Activated T-helper 2 cell treated with anti-CD3 and anti-CD28 coated beads, Interferon-gamma antibody, Interleukin-2, Interleukin-4, amounts not matched to agents 10 μg/mL and 5 μg/mL and 100 μg/mL, durations not matched to agents 14 hours and 24 hours and 36 hours (primary cell): Measurements from ENCODE around the gene ABCB7. TPM values are rescaled to one million over a fixed set of nuclear protein-coding genes. Genes with fewer than 3 reads are reported as not detected.
"Not testable (repeated sequence)": the region's sequence is repeated elsewhere in the genome, so short reads cannot be mapped to it uniquely, and the experiment has no call there.

ENCODE experiments used
- DNase-seq: peaks from one replicate; pipeline ENCODE4 v3.0.0; 2021; ENCODE audit warnings: low spot score
- H3K27ac Mint-ChIP-seq: one replicate; pipeline ENCODE4 v1.8.0; 2021; ENCODE audit warnings: mixed read lengths
- H3K27me3 Mint-ChIP-seq: one replicate; pipeline ENCODE4 v1.8.0; 2021; ENCODE audit warnings: low read depth, mixed read lengths
- H3K36me3 Mint-ChIP-seq: one replicate; pipeline ENCODE4 v1.8.0; 2021; ENCODE audit warnings: low read depth, mixed read lengths
- H3K4me1 Mint-ChIP-seq: one replicate; pipeline ENCODE4 v1.8.0; 2021; ENCODE audit warnings: low read depth, mixed read lengths
- H3K4me3 Mint-ChIP-seq: one replicate; pipeline ENCODE4 v1.8.0; 2021; ENCODE audit warnings: low read depth, mild to moderate bottlenecking, moderate library complexity, mixed read lengths
- H3K9me3 Mint-ChIP-seq: one replicate; pipeline ENCODE4 v1.8.0; 2021; ENCODE audit warnings: mixed read lengths
- intact Hi-C: fragments of 100-400 bp; cut with micrococcal nuclease; formaldehyde crosslinking; loops from one replicate; pipeline ENCODE4 v1.15.1; 2023
- total RNA-seq: library from RNA; stranded (reverse); gene quantifications from 2 replicates; pipeline ENCODE4 v1.2.3, GENCODE V29; 2022

Gene ABCB7
- total RNA-seq = 53.9 and 54.3 TPM in 2 replicates

GRCh38 chrX:75155827-75156525, at the start of gene ABCB7:
ABCB7 (minus strand) TSS chrX:75156283; CDS start chrX:75156272, 11 bp downstream.
- intact Hi-C loops = loop anchor here (1.0 to 10.0 kb wide), 4 partner anchors 61 to 544 kb away; partner anchors contain the start of gene RLIM
- Mint-ChIP-seq H3K9me3 (no peaks in the 10 kb centered on the region), H3K4me3 (peak within 1 kb of the TSS; percentile 96)

GRCh38 chrX:75188415-75189206, 32.5 kb upstream of the ABCB7 start:
- intact Hi-C loops, H3K36me3 Mint-ChIP-seq, H3K4me1 Mint-ChIP-seq, DNase-seq, H3K27me3 Mint-ChIP-seq, H3K27ac Mint-ChIP-seq, H3K4me3 Mint-ChIP-seq: not testable (repeated sequence)
- H3K9me3 Mint-ChIP-seq = peaks cover 11% of the 10 kb centered on the region

More at GRCh38 chrX:75155827-75156525, at the start of gene ABCB7:
- peaks cover 12% of the 10 kb centered on the region for H3K36me3 Mint-ChIP-seq
- DNase-seq = peak; percentile 56
- H3K27me3 Mint-ChIP-seq = no peaks in the 10 kb centered on the region
- peaks cover 48% of the 10 kb centered on the region for H3K4me1 Mint-ChIP-seq
- H3K27ac Mint-ChIP-seq = peak within 1 kb of the TSS; percentile 96

GRCh38 chrX:75181721-75182120, 25.6 kb upstream of the ABCB7 start:
- Mint-ChIP-seq H3K27ac (no peak overlapping the region), H3K4me3 (no peak overlapping the region), H3K36me3 (no peaks in the 10 kb centered on the region), H3K4me1 (no peaks in the 10 kb centered on the region), H3K9me3 (no peaks in the 10 kb centered on the region), H3K27me3 (no peaks in the 10 kb centered on the region)
- intact Hi-C loops = no loop called here
- no peak for DNase-seq

- H3K4me3 Mint-ChIP-seq, intact Hi-C loops, H3K9me3 Mint-ChIP-seq, H3K27ac Mint-ChIP-seq, DNase-seq, H3K36me3 Mint-ChIP-seq, H3K4me1 Mint-ChIP-seq, H3K27me3 Mint-ChIP-seq: not testable (repeated sequence)
Observed at GRCh38 chrX:75179536-75180293, 23.6 kb upstream of the ABCB7 start.

- H3K36me3 Mint-ChIP-seq, H3K27me3 Mint-ChIP-seq, H3K4me3 Mint-ChIP-seq, DNase-seq, intact Hi-C loops, H3K4me1 Mint-ChIP-seq, H3K27ac Mint-ChIP-seq, H3K9me3 Mint-ChIP-seq: not testable (repeated sequence)
Observed at GRCh38 chrX:75172257-75172890, 16.3 kb upstream of the ABCB7 start.

- no peaks in the 10 kb centered on the region for H3K27me3 Mint-ChIP-seq
- no peak overlapping the region for H3K4me3 Mint-ChIP-seq
- H3K9me3 Mint-ChIP-seq = no peaks in the 10 kb centered on the region
- intact Hi-C loops = loop anchor here (5.0 to 10.0 kb wide), 3 partner anchors 63 to 546 kb away; partner anchors contain the start of gene RLIM
- H3K4me1 Mint-ChIP-seq = peaks cover 42% of the 10 kb centered on the region
- peaks cover 8% of the 10 kb centered on the region for H3K36me3 Mint-ChIP-seq
- no peak overlapping the region for H3K27ac Mint-ChIP-seq
- DNase-seq = no peak
Observed at GRCh38 chrX:75158054-75158453, 2.0 kb upstream of the ABCB7 start.

- Mint-ChIP-seq H3K4me1 (peaks cover 42% of the 10 kb centered on the region), H3K4me3 (peak overlapping the region; percentile 96), H3K36me3 (peaks cover 8% of the 10 kb centered on the region), H3K27ac (peak overlapping the region; percentile 96), H3K27me3 (no peaks in the 10 kb centered on the region), H3K9me3 (no peaks in the 10 kb centered on the region)
- no peak for DNase-seq
- intact Hi-C loops = loop anchor here (1.0 to 10.0 kb wide), 4 partner anchors 62 to 544 kb away; partner anchors contain the start of gene RLIM
Observed at GRCh38 chrX:75156531-75156945, 455 bp upstream of the ABCB7 start.

- peak overlapping the region; percentile 96 for H3K4me3 Mint-ChIP-seq
- no peak for DNase-seq
Observed at GRCh38 chrX:75155447-75155826, 646 bp downstream of the ABCB7 start.

GRCh38 chrX:75154871-75155270, 1.2 kb downstream of the ABCB7 start:
- Mint-ChIP-seq H3K27ac (peak overlapping the region; percentile 96), H3K4me3 (peak overlapping the region; percentile 96), H3K36me3 (peaks cover 12% of the 10 kb centered on the region), H3K27me3 (no peaks in the 10 kb centered on the region), H3K4me1 (peaks cover 47% of the 10 kb centered on the region), H3K9me3 (no peaks in the 10 kb centered on the region)
- intact Hi-C loops = loop anchor here (5.0 to 10.0 kb wide), 3 partner anchors 60 to 543 kb away; partner anchors contain the start of gene RLIM
- no peak for DNase-seq

More at GRCh38 chrX:75155447-75155826, 646 bp downstream of the ABCB7 start:
- Mint-ChIP-seq H3K27ac (peak overlapping the region; percentile 96), H3K36me3 (peaks cover 12% of the 10 kb centered on the region), H3K27me3 (no peaks in the 10 kb centered on the region), H3K4me1 (peaks cover 50% of the 10 kb centered on the region), H3K9me3 (no peaks in the 10 kb centered on the region)
- intact Hi-C loops = loop anchor here (5.0 to 10.0 kb wide), 3 partner anchors 61 to 543 kb away; partner anchors contain the start of gene RLIM

GRCh38 chrX:75151827-75152592, 4.1 kb downstream of the ABCB7 start:
- no peak for DNase-seq
- intact Hi-C loops = loop anchor here (10.0 kb wide), 1 partner anchor 57 kb away; no protein-coding TSS in a partner anchor
- peaks cover 5% of the 10 kb centered on the region for H3K9me3 Mint-ChIP-seq
- H3K4me1 Mint-ChIP-seq = peaks cover 31% of the 10 kb centered on the region
- H3K27me3 Mint-ChIP-seq = no peaks in the 10 kb centered on the region
- no peak overlapping the region for H3K4me3 Mint-ChIP-seq
- no peak overlapping the region for H3K27ac Mint-ChIP-seq
- H3K36me3 Mint-ChIP-seq = peaks cover 19% of the 10 kb centered on the region

- Mint-ChIP-seq H3K27me3 (no peaks in the 10 kb centered on the region), H3K27ac (no peak overlapping the region), H3K4me3 (no peak overlapping the region), H3K9me3 (peaks cover 5% of the 10 kb centered on the region), H3K4me1 (peaks cover 30% of the 10 kb centered on the region), H3K36me3 (peaks cover 34% of the 10 kb centered on the region)
- intact Hi-C loops = loop anchor here (10.0 kb wide), 1 partner anchor 55 kb away; no protein-coding TSS in a partner anchor
- DNase-seq = no peak
Observed at GRCh38 chrX:75149654-75150053, 6.4 kb downstream of the ABCB7 start.
